HL-60 (cell line): ENCODE measurements around the gene SOST.

Source experiments
- CTCF ChIP-seq: IDR thresholded peaks from one replicate; pipeline ENCODE4 v1.5.1; 2011; ENCODE audit warnings: low read length, control low read depth, inconsistent platforms; ENCODE audit not compliant: insufficient read depth
- POLR2AphosphoS5 ChIP-seq: IDR thresholded peaks from 2 replicates; pipeline ENCODE4 v1.6.1; 2012; ENCODE audit warnings: low read depth

- no peak for TF ChIP-seq POLR2AphosphoS5
- TF ChIP-seq CTCF, result no peak
Observed at GRCh38 chr17:43771463-43771862, 12.9 kb upstream of the SOST start.
